ENCODE results near the gene CCIN. TPM values are rescaled to one million over a fixed set of nuclear protein-coding genes. Genes with fewer than 3 reads are reported as not detected.

CCIN gene
- total and polyA plus RNA-seq, 9 of the 15 experiments (the other 6 are each of a cell fraction or from before 2014, with no cell fraction given): not detected

- TF ChIP-seq C11orf30 (IDR thresholded peaks at IDR 0.05; ENCODE audit: low read depth) (peak; percentile 49), KAT8 (IDR thresholded peaks at IDR 0.05; ENCODE audit: low read depth) (no peak), ZNF609 (CRISPR knock-in tag; IDR thresholded peaks at IDR 0.05; ENCODE audit: borderline replicate concordance) (no peak), FOXK1 (CRISPR knock-in tag; IDR thresholded peaks at IDR 0.05; ENCODE audit: borderline replicate concordance) (no peak), ZNF778 (CRISPR knock-in tag; IDR thresholded peaks at IDR 0.05) (no peak), ZNF445 (CRISPR knock-in tag; IDR thresholded peaks at IDR 0.05; ENCODE audit: low read depth) (no peak), CUX1 (CRISPR knock-in tag; IDR thresholded peaks at IDR 0.05) (no peak), ZBTB1 (CRISPR knock-in tag; IDR thresholded peaks at IDR 0.05; ENCODE audit: borderline replicate concordance, low read depth) (no peak), TAF1 (IDR thresholded peaks at IDR 0.05; ENCODE audit: control insufficient read depth, extremely low read depth, insufficient read depth, low read length, severe bottlenecking) (peak; percentile 88), XRCC5 (IDR thresholded peaks at IDR 0.05; ENCODE audit: low read depth, low read length) (no peak), SREBF1 (IDR thresholded peaks at IDR 0.05; ENCODE audit: borderline replicate concordance, low read depth, low read length) (no peak), FOS (IDR thresholded peaks at IDR 0.05; ENCODE audit: extremely low read depth, insufficient read length) (peak; percentile 84)
- TF ChIP-seq, protein P1, sequence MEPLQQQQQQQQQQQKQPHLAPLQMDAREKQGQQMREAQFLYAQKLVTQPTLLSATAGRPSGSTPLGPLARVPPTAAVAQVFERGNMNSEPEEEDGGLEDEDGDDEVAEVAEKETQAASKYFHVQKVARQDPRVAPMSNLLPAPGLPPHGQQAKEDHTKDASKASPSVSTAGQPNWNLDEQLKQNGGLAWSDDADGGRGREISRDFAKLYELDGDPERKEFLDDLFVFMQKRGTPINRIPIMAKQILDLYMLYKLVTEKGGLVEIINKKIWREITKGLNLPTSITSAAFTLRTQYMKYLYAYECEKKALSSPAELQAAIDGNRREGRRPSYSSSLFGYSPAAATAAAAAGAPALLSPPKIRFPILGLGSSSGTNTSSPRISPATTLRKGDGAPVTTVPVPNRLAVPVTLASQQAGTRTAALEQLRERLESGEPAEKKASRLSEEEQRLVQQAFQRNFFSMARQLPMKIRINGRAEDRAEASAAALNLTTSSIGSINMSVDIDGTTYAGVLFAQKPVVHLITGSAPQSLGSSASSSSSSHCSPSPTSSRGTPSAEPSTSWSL (CRISPR knock-in tag; IDR thresholded peaks at IDR 0.05; ENCODE audit: borderline replicate concordance): no peak
Observed at GRCh38 chr9:36190388-36191289, 21.5 kb downstream of the CCIN start, which contains the start of gene CLTA (continued).

Data from K562 (cell line).